Effector memory CD8-positive, alpha-beta T cell (primary cell): ENCODE results near the gene ATG2A.

Experiments used
- ATAC-seq: fragments of 150-1000 bp; cut with Tn5 transposase; replicated peaks from 2 replicates; pipeline ENCODE4 v1.10.0; 2021; ENCODE audit warnings: mild to moderate bottlenecking, moderate library complexity
- DNase-seq, 3 experiments: peaks; one replicate each; pipeline ENCODE4 v3.0.0; 2021
- H3K27ac Mint-ChIP-seq, 2 donors: one replicate each; pipeline ENCODE4 v1.8.0; 2022; ENCODE audit warnings: mild to moderate bottlenecking in 2 of 2, mixed read lengths in 2 of 2, moderate library complexity in 2 of 2
- H3K27me3 Mint-ChIP-seq, 2 donors: one replicate each; pipeline ENCODE4 v1.8.0; 2022; ENCODE audit warnings: mixed read lengths in 2 of 2
- H3K36me3 Mint-ChIP-seq: one replicate; pipeline ENCODE4 v1.8.0; 2022; ENCODE audit warnings: mild to moderate bottlenecking, moderate library complexity, mixed read lengths; ENCODE audit not compliant: insufficient read depth
- H3K4me1 Mint-ChIP-seq, 2 donors: one replicate each; pipeline ENCODE4 v1.8.0; 2022; ENCODE audit warnings: low read depth in 2 of 2, mixed read lengths in 2 of 2
- H3K4me3 Mint-ChIP-seq, 2 donors: one replicate each; pipeline ENCODE4 v1.8.0; 2022; ENCODE audit warnings: mild to moderate bottlenecking in 2 of 2, mixed read lengths in 2 of 2, moderate library complexity in 2 of 2
- H3K9me3 Mint-ChIP-seq, 2 donors: one replicate each; pipeline ENCODE4 v1.8.0; 2022; ENCODE audit warnings: mixed read lengths in 2 of 2
- total RNA-seq, 9 experiments: gene quantifications; one replicate each; lab custom pipeline; 2026; lab: John Stamatoyannopoulos, UW

ATG2A gene
- total RNA-seq = 61.3 to 799 (median 128) reads per million in 9 experiments

- Mint-ChIP-seq H3K27me3 (no peaks in the 10 kb centered on the region), H3K27ac (peak within 1 kb of the TSS; percentile 97), H3K4me1 (peaks cover 21% of the 10 kb centered on the region in 2 donors), H3K4me3 (peak within 1 kb of the TSS; percentile 88 to 90), H3K36me3 (peaks cover 49% of the 10 kb centered on the region), H3K9me3 (no peaks in the 10 kb centered on the region)
- ATAC-seq (peak; percentile 89), DNase-seq (peak; percentile 99)
These were observed at the start of gene ATG2A for GRCh38 chr11:64916775-64917662. Gene ATG2A (minus strand): TSS chr11:64917209. CDS start chr11:64917135, 74 bp downstream.

DNA sequence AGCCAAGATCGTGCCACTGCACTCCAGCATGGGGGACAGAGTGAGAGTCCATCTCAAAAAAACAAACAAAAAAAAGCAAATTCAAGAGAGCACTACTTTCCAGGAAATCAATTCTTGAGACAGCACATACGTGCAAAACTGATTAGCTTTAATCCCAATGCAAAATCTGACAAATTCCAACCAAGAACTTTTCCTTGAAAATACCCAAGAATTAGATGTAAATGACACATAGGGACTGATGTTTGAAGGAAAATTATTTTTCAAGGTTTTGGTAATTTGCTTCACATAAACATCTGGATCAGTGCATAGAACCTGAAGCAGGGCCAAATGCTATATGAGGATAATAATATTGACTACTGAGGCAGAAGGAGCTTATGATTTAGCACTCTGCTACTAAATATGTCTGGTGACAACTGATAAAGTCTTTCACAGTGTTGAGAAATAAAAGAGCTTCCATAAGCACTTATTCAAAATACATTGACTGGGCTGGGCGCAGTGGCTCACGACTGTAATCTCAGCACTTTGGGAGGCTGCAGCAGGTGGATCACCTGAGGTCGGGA lies 46.1 kb upstream of the ATG2A start:
- Mint-ChIP-seq H3K4me3 (no peak overlapping the region), H3K27me3 (peaks cover 19 to 43% of the 10 kb centered on the region in 2 donors), H3K36me3 (peaks cover 2% of the 10 kb centered on the region), H3K27ac (no peak overlapping the region), H3K9me3 (no peaks in the 10 kb centered on the region), H3K4me1 (no peaks in the 10 kb centered on the region)
- ATAC-seq (no peak), DNase-seq (no peak)

DNA sequence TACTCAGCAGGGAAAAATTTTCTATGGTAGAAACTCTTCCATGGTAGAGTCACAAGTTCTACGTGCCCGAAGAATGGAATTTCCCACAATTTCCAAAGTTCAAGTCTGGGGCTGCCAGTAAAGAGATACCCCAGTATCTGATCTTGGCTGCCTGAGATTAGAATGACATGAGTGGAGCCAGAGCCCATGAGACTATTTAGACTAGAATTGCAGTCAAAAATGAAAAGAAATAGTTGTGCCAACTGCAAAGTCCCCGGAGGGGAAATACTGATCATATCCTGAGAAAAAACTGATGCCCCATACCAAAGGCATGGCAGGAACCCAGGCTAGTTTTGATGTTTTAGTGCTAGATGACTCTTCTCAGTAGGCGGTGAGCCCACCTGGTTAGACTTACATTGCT lies 43.7 kb upstream of the ATG2A start:
- DNase-seq (no peak), ATAC-seq (no peak)
- Mint-ChIP-seq H3K4me1 (no peaks in the 10 kb centered on the region), H3K4me3 (no peak overlapping the region), H3K36me3 (peaks cover 2% of the 10 kb centered on the region), H3K27ac (no peak overlapping the region), H3K27me3 (peaks cover 26 to 42% of the 10 kb centered on the region in 2 donors), H3K9me3 (no peaks in the 10 kb centered on the region)

DNA sequence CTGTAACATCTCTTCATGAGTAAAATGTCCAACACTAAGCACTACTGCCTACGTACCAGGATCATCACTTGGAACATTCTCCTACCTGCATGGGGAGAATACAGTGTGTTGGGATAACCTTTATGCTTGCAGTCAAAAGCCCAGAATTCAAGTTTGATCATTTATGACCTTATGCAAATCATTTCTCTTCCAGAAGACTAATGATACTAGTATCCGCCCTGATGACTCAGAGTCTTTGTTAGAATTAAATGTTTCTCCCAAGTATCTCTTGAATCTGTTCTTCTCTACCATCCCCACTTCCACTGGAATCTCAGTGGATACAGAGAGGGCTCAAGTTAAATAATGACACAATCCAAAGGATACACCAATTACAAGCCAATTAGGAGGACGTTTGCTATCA lies 42.5 kb upstream of the ATG2A start:
- Mint-ChIP-seq H3K36me3 (peaks cover 2% of the 10 kb centered on the region), H3K27ac (no peak overlapping the region), H3K4me1 (no peaks in the 10 kb centered on the region), H3K4me3 (no peak overlapping the region), H3K27me3 (peaks cover 19 to 33% of the 10 kb centered on the region in 2 donors), H3K9me3 (no peaks in the 10 kb centered on the region)
- DNase-seq (no peak), ATAC-seq (no peak)

- no peaks in the 10 kb centered on the region for H3K4me1 Mint-ChIP-seq
These were observed 37.2 kb upstream of the ATG2A start for GRCh38 chr11:64954201-64954600.

DNA sequence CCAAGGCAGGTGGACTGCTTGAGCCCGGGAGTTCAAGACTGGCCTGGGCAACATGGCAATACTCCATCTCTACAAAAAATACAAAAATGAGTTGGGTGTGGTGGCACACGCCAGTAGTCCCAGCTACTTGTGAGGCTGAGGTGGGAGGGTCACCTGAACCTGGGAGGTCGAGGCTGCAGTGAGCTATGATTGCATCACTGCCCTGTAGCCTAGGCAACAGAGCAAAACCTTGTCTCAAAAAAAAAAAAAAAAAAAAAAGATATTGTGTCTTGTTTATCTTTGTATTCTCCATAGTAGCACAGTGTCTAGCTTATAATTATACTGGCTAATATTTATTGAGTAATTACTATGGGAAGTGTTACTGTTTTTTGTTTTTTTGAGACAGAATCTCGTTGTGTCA lies 34.5 kb upstream of the ATG2A start:
- DNase-seq = no peak
- no peaks in the 10 kb centered on the region for H3K36me3 Mint-ChIP-seq
- H3K27me3 Mint-ChIP-seq = peaks cover 13 to 16% of the 10 kb centered on the region in 2 donors
- no peaks in the 10 kb centered on the region for H3K4me1 Mint-ChIP-seq
- no peak overlapping the region for H3K27ac Mint-ChIP-seq
- ATAC-seq = no peak
- no peak overlapping the region for H3K4me3 Mint-ChIP-seq
- H3K9me3 Mint-ChIP-seq = no peaks in the 10 kb centered on the region

More at GRCh38 chr11:64954201-64954600, 37.2 kb upstream of the ATG2A start:
- Mint-ChIP-seq H3K36me3 (no peaks in the 10 kb centered on the region), H3K27me3 (peaks cover 21 to 24% of the 10 kb centered on the region in 2 donors), H3K9me3 (no peaks in the 10 kb centered on the region), H3K27ac (no peak overlapping the region), H3K4me3 (no peak overlapping the region)
- no peak for ATAC-seq
- DNase-seq = no peak

DNA sequence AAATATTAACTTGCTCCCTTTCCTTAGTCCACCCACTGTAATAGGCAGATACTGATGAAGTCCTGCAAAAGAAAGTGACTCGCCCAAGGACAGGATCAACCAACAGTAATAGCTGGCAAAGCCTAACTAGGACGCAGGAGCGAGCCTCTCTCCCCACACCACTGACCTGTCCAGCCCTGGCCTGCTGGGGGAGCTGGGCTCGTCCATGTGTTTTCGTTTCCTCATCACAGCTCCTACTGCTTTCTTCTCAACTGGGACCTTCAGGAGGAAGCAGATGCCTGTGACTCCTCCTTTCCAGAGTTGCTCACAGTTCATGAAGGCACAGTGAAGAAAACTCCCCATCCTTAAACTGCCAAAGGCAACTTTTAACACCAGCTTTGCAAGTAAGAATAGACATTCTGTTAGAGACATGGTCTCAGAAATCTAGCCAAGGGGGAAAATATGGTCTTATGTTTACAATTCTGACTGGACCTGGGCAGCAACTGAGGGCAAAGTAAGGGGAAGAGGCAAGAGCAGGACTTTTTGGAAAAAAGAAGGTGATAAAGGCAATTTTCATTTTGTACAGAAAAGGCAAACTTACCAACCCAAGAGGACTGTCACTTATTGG lies 30.3 kb upstream of the ATG2A start:
- Mint-ChIP-seq H3K36me3 (no peaks in the 10 kb centered on the region), H3K9me3 (no peaks in the 10 kb centered on the region), H3K4me1 (no peaks in the 10 kb centered on the region), H3K27ac (no peak overlapping the region), H3K4me3 (no peak overlapping the region), H3K27me3 (peaks cover 7 to 25% of the 10 kb centered on the region in 2 donors)
- no peak for DNase-seq
- no peak for ATAC-seq

DNA sequence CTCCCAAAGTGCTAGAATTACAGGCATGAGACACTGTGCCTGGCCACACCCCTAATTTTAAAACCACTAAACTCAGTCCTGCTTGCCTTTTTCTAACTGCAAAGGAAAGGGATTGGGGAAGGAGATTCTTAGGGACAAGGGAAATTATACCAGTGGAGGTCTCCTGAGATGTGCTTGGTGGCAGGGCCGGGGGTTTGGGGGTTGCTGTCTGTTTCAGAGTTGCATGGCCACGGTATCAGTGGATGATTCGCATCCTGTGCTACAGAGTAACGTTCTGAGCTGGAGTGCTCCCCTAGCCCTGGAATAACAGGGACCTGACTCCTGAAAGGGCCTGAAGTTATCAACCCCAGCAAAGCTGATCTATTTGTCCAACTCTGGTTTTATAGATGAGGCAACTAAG lies 19.5 kb upstream of the ATG2A start:
- Mint-ChIP-seq H3K36me3 (peaks cover 16% of the 10 kb centered on the region), H3K4me3 (no peak overlapping the region), H3K27me3 (peaks cover 4 to 16% of the 10 kb centered on the region in 2 donors), H3K9me3 (no peaks in the 10 kb centered on the region), H3K4me1 (no peaks in the 10 kb centered on the region), H3K27ac (no peak overlapping the region)
- ATAC-seq (no peak), DNase-seq (no peak)

DNA sequence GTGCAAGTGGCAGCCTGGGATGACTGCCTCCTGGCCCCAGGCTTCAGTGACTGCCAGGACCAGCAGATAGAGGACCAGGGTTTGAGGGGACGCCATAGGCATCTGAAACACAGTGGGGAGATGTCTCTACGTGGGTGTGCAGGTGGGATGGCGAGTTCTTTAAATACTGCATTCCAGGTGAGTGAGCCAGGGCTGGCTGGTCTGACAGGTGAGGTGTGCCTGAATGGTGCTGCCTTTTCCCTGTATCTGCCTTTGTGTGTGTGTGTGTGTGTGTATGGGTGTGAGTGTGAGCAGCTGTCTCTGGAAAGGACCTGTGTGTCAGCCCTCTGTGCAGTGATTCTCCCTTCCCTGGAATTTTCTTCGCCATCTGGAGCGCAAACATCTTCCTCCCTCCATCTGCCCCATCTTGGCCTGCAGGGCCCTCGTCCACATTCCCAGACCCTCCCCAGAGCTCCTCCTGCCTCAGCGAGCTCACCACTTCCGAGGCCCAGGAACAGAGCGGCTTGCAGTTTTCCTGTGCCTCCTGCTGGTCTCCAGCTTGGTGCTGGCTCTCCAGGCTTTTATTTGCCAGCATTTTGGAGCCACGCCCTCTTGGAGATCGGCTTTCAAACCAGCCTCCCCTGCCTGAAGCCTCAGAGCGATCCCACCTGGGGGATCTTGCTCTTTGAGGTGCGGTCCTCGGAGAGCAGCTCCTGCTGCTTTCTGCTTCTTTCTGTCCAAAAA lies 18.5 kb upstream of the ATG2A start, which contains the start of gene GPHA2:
TSS of gene GPHA2 (minus strand) at position 535 of the 723 bp plus-strand sequence. CDS start at position 102, 433 bp downstream.
- Mint-ChIP-seq H3K27me3 (peaks cover 0 to 9% of the 10 kb centered on the region in 2 donors), H3K4me3 (no peak within 1 kb of the TSS), H3K4me1 (no peaks in the 10 kb centered on the region), H3K36me3 (peaks cover 18% of the 10 kb centered on the region), H3K9me3 (no peaks in the 10 kb centered on the region), H3K27ac (peak within 1 kb of the TSS in 1 of 2 donors; percentile 46)
- ATAC-seq = no peak
- no peak for DNase-seq

GRCh38 chr11:64934682-64935358 lies 17.8 kb upstream of the ATG2A start:
- H3K27me3 Mint-ChIP-seq = peaks cover 0 to 9% of the 10 kb centered on the region in 2 donors
- ATAC-seq (no peak), DNase-seq (no peak)
- no peak overlapping the region for H3K27ac Mint-ChIP-seq
- peaks cover 20% of the 10 kb centered on the region for H3K36me3 Mint-ChIP-seq
- H3K4me3 Mint-ChIP-seq = no peak overlapping the region
- H3K9me3 Mint-ChIP-seq = no peaks in the 10 kb centered on the region
- no peaks in the 10 kb centered on the region for H3K4me1 Mint-ChIP-seq

- no peaks in the 10 kb centered on the region for H3K4me1 Mint-ChIP-seq
- no peaks in the 10 kb centered on the region for H3K9me3 Mint-ChIP-seq
- H3K4me3 Mint-ChIP-seq = no peak overlapping the region
- H3K27ac Mint-ChIP-seq = no peak overlapping the region
- peaks cover 20% of the 10 kb centered on the region for H3K36me3 Mint-ChIP-seq
- DNase-seq = no peak
- H3K27me3 Mint-ChIP-seq = peaks cover 0 to 9% of the 10 kb centered on the region in 2 donors
- no peak for ATAC-seq
These were observed 17.1 kb upstream of the ATG2A start for GRCh38 chr11:64933935-64934681.

- H3K4me3 Mint-ChIP-seq = no peak overlapping the region
- ATAC-seq = no peak
- peaks cover 20% of the 10 kb centered on the region for H3K36me3 Mint-ChIP-seq
- no peak for DNase-seq
- no peaks in the 10 kb centered on the region for H3K4me1 Mint-ChIP-seq
- no peaks in the 10 kb centered on the region for H3K9me3 Mint-ChIP-seq
- H3K27me3 Mint-ChIP-seq = peaks cover 0 to 9% of the 10 kb centered on the region in 2 donors
- H3K27ac Mint-ChIP-seq = peak overlapping the region in 1 of 2 donors; percentile 35
These were observed 16.4 kb upstream of the ATG2A start for GRCh38 chr11:64933213-64933934.
